IMR-90 (cell line): ENCODE results near the gene FUT8. TPM values are rescaled to one million over a fixed set of nuclear protein-coding genes. Genes with fewer than 3 reads are reported as not detected.

Experiments
- ATAC-seq: fragments of 200-7000 bp; cut with Tn5 transposase; 2 replicates; pipeline ENCODE4 v1.9.1; 2020; ENCODE audit warnings: low read depth, mild to moderate bottlenecking, moderate library complexity
- BruUV-seq: library from RNA; stranded (reverse); fragments of 400-500 nt; replicated peaks from 2 replicates; lab custom pipeline; 2021; lab: Mats Ljungman, UMichigan
- CTCF ChIA-PET: fragments of 300-600 bp; formaldehyde crosslinking; extraction: SDS; loops from one replicate; lab custom pipeline; 2021; ENCODE audit warnings: antibody characterized with exemption; lab: Yijun Ruan, JAX
- POLR2A ChIA-PET: fragments of 300-600 bp; sonication (Branson Sonifier 250); formaldehyde crosslinking; loops from one replicate; lab custom pipeline; 2022; ENCODE audit warnings: antibody characterized with exemption; ENCODE audit not compliant: unreplicated experiment; lab: Charles Lee
- DNase-seq: peaks from one replicate; pipeline ENCODE4 v3.0.0; 2013
- H2AFZ ChIP-seq: replicated peaks from 2 replicates; pipeline ENCODE3; 2013; ENCODE audit warnings: low read length, mild to moderate bottlenecking; ENCODE audit not compliant: poor library complexity
- H2AK5ac ChIP-seq: 2 replicates; pipeline ENCODE4 v1.6.1; 2013; ENCODE audit warnings: low read depth, low read length, inconsistent platforms
- H2AK9ac ChIP-seq: replicated peaks from 2 replicates; pipeline ENCODE3; 2013; ENCODE audit warnings: mild to moderate bottlenecking, low read depth, low read length, moderate library complexity; ENCODE audit not compliant: poor library complexity
- H2BK120ac ChIP-seq: 2 replicates; pipeline ENCODE4 v1.6.1; 2013; ENCODE audit warnings: low read depth, low read length, inconsistent platforms
- H2BK15ac ChIP-seq: 3 replicates; pipeline ENCODE4 v1.6.1; 2013; ENCODE audit warnings: low read depth, low read length, inconsistent platforms
- H2BK20ac ChIP-seq: 2 replicates; pipeline ENCODE4 v1.6.1; 2013; ENCODE audit warnings: low read depth, mild to moderate bottlenecking, inconsistent platforms, low read length, moderate library complexity
- H2BK5ac ChIP-seq: 2 replicates; pipeline ENCODE4 v1.6.1; 2013; ENCODE audit warnings: mild to moderate bottlenecking, low read depth, low read length, inconsistent platforms; ENCODE audit not compliant: poor library complexity, severe bottlenecking
- H3K14ac ChIP-seq: replicated peaks from 2 replicates; pipeline ENCODE4 v1.6.1; 2013; ENCODE audit warnings: low read depth, low read length, inconsistent platforms
- H3K18ac ChIP-seq: 2 replicates; pipeline ENCODE4 v1.6.1; 2013; ENCODE audit warnings: low read depth, low read length, control low read depth
- H3K23ac ChIP-seq: 2 replicates; pipeline ENCODE4 v1.6.1; 2013; ENCODE audit warnings: low read depth, low read length, inconsistent platforms
- H3K27ac ChIP-seq: 2 replicates; pipeline ENCODE4 v1.5.1; 2013; ENCODE audit warnings: mild to moderate bottlenecking, control low read depth, low read length; ENCODE audit not compliant: insufficient read depth
- H3K27me3 ChIP-seq: 2 replicates; pipeline ENCODE4 v1.6.1; 2013; ENCODE audit warnings: low read length; ENCODE audit not compliant: control insufficient read depth, insufficient read depth
- H3K36me3 ChIP-seq: 2 replicates; pipeline ENCODE4 v1.6.1; 2013; ENCODE audit warnings: low read length, mixed read lengths; ENCODE audit not compliant: control insufficient read depth, insufficient read depth
- H3K4ac ChIP-seq: 2 replicates; pipeline ENCODE4 v1.6.1; 2013; ENCODE audit warnings: low read depth, low read length, inconsistent platforms
- H3K4me1 ChIP-seq: 2 replicates; pipeline ENCODE4 v1.6.1; 2013; ENCODE audit warnings: low read length, mixed read lengths; ENCODE audit not compliant: control insufficient read depth, insufficient read depth
- H3K4me2 ChIP-seq: 2 replicates; pipeline ENCODE4 v1.6.1; 2013; ENCODE audit warnings: low read depth, mild to moderate bottlenecking, control low read depth, low read length, moderate library complexity
- H3K4me3 ChIP-seq: 2 replicates; pipeline ENCODE4 v1.5.1; 2013; ENCODE audit warnings: low read depth, mild to moderate bottlenecking, control low read depth, low read length, moderate library complexity; ENCODE audit not compliant: insufficient read depth
- H3K56ac ChIP-seq: 2 replicates; pipeline ENCODE4 v1.6.1; 2013; ENCODE audit warnings: low read length, inconsistent platforms; ENCODE audit not compliant: insufficient read depth; ENCODE audit errors: extremely low read depth
- H3K79me1 ChIP-seq, 2 experiments: 2 replicates each; pipeline ENCODE4 v1.6.1; 2013; ENCODE audit warnings: low read length in 2 of 2, inconsistent platforms in 1 of 2, low read depth in 1 of 2
- H3K9ac ChIP-seq: 2 replicates; pipeline ENCODE4 v1.6.1; 2013; ENCODE audit warnings: low read depth, low read length, control low read depth
- H3K9me1 ChIP-seq: 2 replicates; pipeline ENCODE4 v1.6.1; 2013; ENCODE audit warnings: low read length, inconsistent platforms; ENCODE audit not compliant: insufficient read depth
- H3K9me3 ChIP-seq: 2 replicates; pipeline ENCODE4 v1.6.1; 2013; ENCODE audit warnings: low read length; ENCODE audit not compliant: control insufficient read depth, insufficient read depth
- H4K20me1 ChIP-seq: 2 replicates; pipeline ENCODE4 v1.6.1; 2013; ENCODE audit warnings: low read length, inconsistent platforms; ENCODE audit not compliant: insufficient read depth
- H4K5ac ChIP-seq: 2 replicates; pipeline ENCODE4 v1.6.1; 2013; ENCODE audit warnings: mild to moderate bottlenecking, low read depth, low read length, control low read depth
- H4K8ac ChIP-seq, 2 experiments: 2 replicates each; pipeline ENCODE4 v1.6.1; 2013; ENCODE audit warnings: low read depth in 2 of 2, low read length in 2 of 2, control low read depth in 1 of 2, inconsistent platforms in 1 of 2
- H4K91ac ChIP-seq: 2 replicates; pipeline ENCODE4 v1.6.1; 2013; ENCODE audit warnings: low read depth, low read length, inconsistent platforms; ENCODE audit not compliant: insufficient read depth
- CHD1 ChIP-seq: IDR thresholded peaks from 2 replicates; pipeline ENCODE4 v1.6.1; 2012; ENCODE audit warnings: low read depth, low read length, improper control_type of control experiment
- RCOR1 ChIP-seq: IDR thresholded peaks from 2 replicates; pipeline ENCODE4 v1.6.1; 2012; ENCODE audit warnings: mild to moderate bottlenecking, low read length, improper control_type of control experiment; ENCODE audit not compliant: insufficient replicate concordance
- WGBS, 2 experiments: methylation state at CpG; one replicate each; pipeline versions ENCODE4 v1.1.5 to v1.1.7; 2013; ENCODE audit warnings: missing lambda C conversion rate in 2 of 2; ENCODE audit not compliant: insufficient read length in 1 of 2; ENCODE audit errors: extremely low coverage in 2 of 2; 5-methylcytosine and 5-hydroxymethylcytosine counted together
- dilution Hi-C: fragments of 300-500 bp; cut with HindIII; formaldehyde crosslinking; loops from one replicate; pipeline ENCODE4 v1.14.3; 2018; ENCODE audit warnings: low sequenced_read_pairs; ENCODE audit not compliant: unreplicated experiment
- in situ Hi-C: fragments of 300-500 bp; cut with MboI; formaldehyde crosslinking; loops from 3 replicates; pipeline ENCODE4 v1.14.3; 2019; ENCODE audit warnings: low sequenced_read_pairs, inconsistent platforms, mixed read lengths
- intact Hi-C: fragments of 100-400 bp; cut with micrococcal nuclease; formaldehyde crosslinking; loops from 2 replicates; pipeline ENCODE4 v1.10.0; 2022
- polyA plus RNA-seq, 3 experiments: library from polyadenylated mRNA; depleted of rRNA; stranded (reverse); fragments of >200 nt; gene quantifications; 2 replicates each; pipeline ENCODE4 v1.2.3, GENCODE V29; 2012; ENCODE audit warnings: low replicate concordance in 1 of 3
- total RNA-seq: library from RNA; depleted of rRNA; stranded (reverse); fragments of >200 nt; gene quantifications from 2 replicates; pipeline ENCODE4 v1.2.3, GENCODE V29; 2012
- TF ChIP-seq, protein P1 (sequence below): fragments of 150-350 bp; IDR thresholded peaks from 2 replicates; pipeline ENCODE4 v1.6.1; 2017; ENCODE audit warnings: mild to moderate bottlenecking, antibody characterized with exemption, low read length, low read depth

The FUT8 gene
- total and polyA plus RNA-seq, 2 of the 4 experiments (the other 2 are of a cell fraction): 15.6 to 72.9 TPM

DNA sequence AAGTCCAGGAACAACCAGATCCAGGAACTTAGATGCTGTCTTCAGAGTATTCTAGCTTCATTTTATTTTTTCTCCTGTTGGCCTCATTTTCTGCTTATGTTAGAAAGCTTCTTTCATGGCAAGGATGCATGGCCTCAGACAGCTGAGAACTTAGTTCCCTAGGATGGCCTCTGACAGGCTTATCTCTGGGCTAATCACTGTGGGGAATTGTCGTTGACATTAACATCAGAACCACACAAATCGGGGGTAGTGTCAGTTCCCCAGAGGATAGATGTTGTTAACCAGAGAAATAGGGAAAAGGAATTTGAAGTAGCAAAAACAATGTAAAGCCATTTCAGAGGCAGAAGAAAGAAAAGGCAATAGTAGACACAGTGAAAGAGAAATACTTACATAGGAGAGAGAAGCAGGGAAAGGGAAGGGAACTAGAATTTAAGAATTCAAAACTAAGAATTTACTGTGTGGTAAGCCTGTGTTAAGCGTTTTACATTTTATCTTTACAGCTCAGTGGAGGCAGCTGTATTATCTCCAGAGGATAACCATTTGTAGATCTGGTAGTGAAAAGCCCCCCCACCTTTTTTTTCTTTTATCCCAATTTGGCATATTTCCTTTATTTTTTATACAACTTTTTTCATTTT lies 21.8 kb downstream of the FUT8 start:
- Histone ChIP-seq H3K4me3 (no peak overlapping the region), H3K56ac (no peak overlapping the region), H4K20me1 (no peaks in the 10 kb centered on the region), H2BK5ac (no peak overlapping the region), H3K79me1 (peaks cover 0 to 29% of the 10 kb centered on the region in 2 experiments; a peak in 3 of 4 replicates), H2AFZ (no peak overlapping the region), H3K9ac (no peak overlapping the region), H3K4ac (no peak overlapping the region), H3K18ac (peak overlapping the region; percentile 64; the same call in 1 of the 2 replicates), H3K4me1 (peaks cover 4% of the 10 kb centered on the region), H3K27ac (no peak overlapping the region), H3K9me1 (no peaks in the 10 kb centered on the region), H4K5ac (no peak overlapping the region), H3K4me2 (peak overlapping the region; percentile 44), H2BK20ac (no peak overlapping the region), H2BK15ac (no peak overlapping the region), H4K91ac (no peak overlapping the region), H3K14ac (0 out of 2 replicates have a peak overlapping the region, but pooled peaks have one; percentile 19), H2AK9ac (no peak overlapping the region), H3K36me3 (peaks cover 2% of the 10 kb centered on the region; the same call in 1 of the 2 replicates), H3K9me3 (no peaks in the 10 kb centered on the region; the same call in 1 of the 2 replicates), H3K27me3 (no peaks in the 10 kb centered on the region), H2BK120ac (no peak overlapping the region), H4K8ac (no peak overlapping the region; a peak in 1 of 4 replicates), H2AK5ac (no peak overlapping the region), H3K23ac (0 out of 2 replicates have a peak overlapping the region, but pooled peaks have one; percentile 56)
- intact Hi-C loops: no loop called here
- ChIA-PET CTCF (interaction anchor here (1.3 kb wide), 1 partner anchor 390 kb away, joined by 5 read pairs; no protein-coding TSS in a partner anchor), POLR2A (interaction anchor here (0.5 kb wide), 1 partner anchor 88 kb away, joined by 3 read pairs; no protein-coding TSS in a partner anchor)
- in situ Hi-C loops: no loop called here
- ATAC-seq: peak; percentile 49
- BruUV-seq: no TSS peak
- no CpG with 5 or more reads among the region's 3 CpGs for WGBS, 2 experiments
- DNase-seq: no peak
- dilution Hi-C loops: no loop called here
- TF ChIP-seq, protein P1, sequence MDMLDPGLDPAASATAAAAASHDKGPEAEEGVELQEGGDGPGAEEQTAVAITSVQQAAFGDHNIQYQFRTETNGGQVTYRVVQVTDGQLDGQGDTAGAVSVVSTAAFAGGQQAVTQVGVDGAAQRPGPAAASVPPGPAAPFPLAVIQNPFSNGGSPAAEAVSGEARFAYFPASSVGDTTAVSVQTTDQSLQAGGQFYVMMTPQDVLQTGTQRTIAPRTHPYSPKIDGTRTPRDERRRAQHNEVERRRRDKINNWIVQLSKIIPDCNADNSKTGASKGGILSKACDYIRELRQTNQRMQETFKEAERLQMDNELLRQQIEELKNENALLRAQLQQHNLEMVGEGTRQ: no peak
- TF ChIP-seq CHD1 (no peak), RCOR1 (no peak)
